Occipital lobe (tissue), 2 donors: ENCODE measurements around the gene C1orf56. TPM values are rescaled to one million over a fixed set of nuclear protein-coding genes. Genes with fewer than 3 reads are reported as not detected.
A peak's percentile ranks its signal among the peaks of the same experiment; 100 is the strongest.

Source experiments
- DNase-seq: peaks from one replicate; lab custom pipeline; 2025; lab: John Stamatoyannopoulos, UW
- total RNA-seq: library from RNA; depleted of rRNA; stranded (reverse); fragments of >200 nt; gene quantifications from one replicate; pipeline ENCODE4 v1.2.3, GENCODE V29; 2014

C1orf56 gene
- total RNA-seq, 1 donor from 2014 or later: 3.4 TPM

- DNase-seq: peak; percentile 32
Observed at GRCh38 chr1:151024540-151025146, 22.9 kb upstream of the C1orf56 start.

GRCh38 chr1:151026460-151026859 lies 21.1 kb upstream of the C1orf56 start:
- no peak for DNase-seq

- no peak for DNase-seq
Observed at GRCh38 chr1:151032164-151032563, 15.4 kb upstream of the C1orf56 start.

GRCh38 chr1:151035167-151035566 lies 12.4 kb upstream of the C1orf56 start:
- no peak for DNase-seq

GRCh38 chr1:151036356-151036755 lies 11.2 kb upstream of the C1orf56 start, which contains the start of gene BNIPL:
BNIPL (plus strand) TSS chr1:151036586; CDS start chr1:151036726, 140 bp downstream.
- no peak for DNase-seq

- DNase-seq: no peak
Observed at GRCh38 chr1:151037032-151037431, 10.5 kb upstream of the C1orf56 start.

GRCh38 chr1:151039521-151039920 lies 8.0 kb upstream of the C1orf56 start:
- DNase-seq: no peak

GRCh38 chr1:151043163-151043562 lies 4.4 kb upstream of the C1orf56 start:
- DNase-seq: no peak

- DNase-seq: peak; percentile 45
Observed at GRCh38 chr1:151047925-151048644, 534 bp downstream of the C1orf56 start.

- DNase-seq: no peak
Observed at GRCh38 chr1:151048645-151049032, 1.1 kb downstream of the C1orf56 start.

GRCh38 chr1:151049458-151049857 lies 1.9 kb downstream of the C1orf56 start:
- DNase-seq: no peak

GRCh38 chr1:151050051-151050688 lies 2.6 kb downstream of the C1orf56 start:
- no peak for DNase-seq

- no peak for DNase-seq
Observed at GRCh38 chr1:151051356-151052009, 3.9 kb downstream of the C1orf56 start.

GRCh38 chr1:151054971-151055547 lies 7.5 kb downstream of the C1orf56 start:
- DNase-seq: no peak

- DNase-seq: no peak
Observed at GRCh38 chr1:151055581-151055980, 8.0 kb downstream of the C1orf56 start.

GRCh38 chr1:151056149-151056548 lies 8.6 kb downstream of the C1orf56 start:
- no peak for DNase-seq

GRCh38 chr1:151058692-151059091 lies 11.1 kb downstream of the C1orf56 start:
- DNase-seq: no peak

- peak; percentile 74 for DNase-seq
Observed at GRCh38 chr1:151059109-151060006, 11.8 kb downstream of the C1orf56 start, which contains the start of gene CDC42SE1. CDC42SE1 (minus strand) TSS chr1:151059622; CDS start chr1:151055730, 3,892 bp downstream.

- peak; percentile 57 for DNase-seq
Observed at GRCh38 chr1:151060007-151060656, 12.6 kb downstream of the C1orf56 start, which contains the start of gene MLLT11. MLLT11 (plus strand) TSS chr1:151060397; CDS start chr1:151067225, 6,828 bp downstream.
